ENCODE measurements around the gene WDR64.

GRCh38 chr1:241751524-241751923 is 99.4 kb downstream of the WDR64 start:
- TF ChIP-seq POLR2A (IDR thresholded peaks at IDR 0.05) (no peak), CTCF (IDR thresholded peaks at IDR 0.05) (no peak)
